C4-2B (cell line): ENCODE data around the gene ASCC3.

Experiments
- CTCF ChIP-seq: fragments of 450-650 bp; conservative IDR thresholded peaks from 2 replicates; pipeline ENCODE4 v1.5.1; 2017; ENCODE audit warnings: mild to moderate bottlenecking
- ZFX ChIP-seq: fragments of 450-650 bp; IDR thresholded peaks from 2 replicates; pipeline ENCODE4 v1.6.1; 2017

GRCh38 chr6:100726666-100727065, 154.5 kb downstream of the ASCC3 start:
- TF ChIP-seq CTCF (no peak), ZFX (no peak)
